H9 (cell line): ENCODE data around the gene TMEM132D. TPM values are rescaled to one million over a fixed set of nuclear protein-coding genes. Genes with fewer than 3 reads are reported as not detected.

Experiments
- DNase-seq: peaks from one replicate; pipeline ENCODE4 v3.0.0-alpha.2; 2017
- H2AFZ ChIP-seq: one replicate; pipeline ENCODE4 v1.6.1; 2013; ENCODE audit warnings: mild to moderate bottlenecking, low read length, control low read depth, moderate library complexity
- H2AK5ac ChIP-seq: 2 replicates; pipeline ENCODE4 v1.6.1; 2013; ENCODE audit warnings: low read length, control low read depth, mixed read lengths; ENCODE audit not compliant: insufficient read length
- H2BK120ac ChIP-seq: one replicate; pipeline ENCODE4 v1.6.1; 2013; ENCODE audit warnings: low read depth, mild to moderate bottlenecking, low read length, control low read depth, inconsistent platforms; ENCODE audit not compliant: poor library complexity, severe bottlenecking
- H2BK12ac ChIP-seq: 2 replicates; pipeline ENCODE4 v1.6.1; 2013; ENCODE audit warnings: low read length, control low read depth, mixed read lengths, low read depth; ENCODE audit not compliant: insufficient read length
- H2BK15ac ChIP-seq: 2 replicates; pipeline ENCODE4 v1.6.1; 2013; ENCODE audit warnings: low read depth, low read length, control low read depth
- H2BK20ac ChIP-seq: one replicate; pipeline ENCODE4 v1.6.1; 2013; ENCODE audit warnings: low read depth, mild to moderate bottlenecking, low read length, control low read depth, inconsistent platforms; ENCODE audit not compliant: poor library complexity, severe bottlenecking
- H2BK5ac ChIP-seq: 2 replicates; pipeline ENCODE4 v1.6.1; 2013; ENCODE audit warnings: low read length, control low read depth, mixed read lengths; ENCODE audit not compliant: insufficient read length
- H3K14ac ChIP-seq: 2 replicates; pipeline ENCODE4 v1.6.1; 2013; ENCODE audit warnings: low read length, control low read depth; ENCODE audit not compliant: insufficient read depth
- H3K18ac ChIP-seq: 2 replicates; pipeline ENCODE4 v1.6.1; 2013; ENCODE audit warnings: low read depth, mild to moderate bottlenecking, mixed read lengths, low read length, control low read depth; ENCODE audit not compliant: insufficient read length
- H3K23ac ChIP-seq: 2 replicates; pipeline ENCODE4 v1.6.1; 2013; ENCODE audit warnings: low read length, control low read depth, mixed read lengths, low read depth; ENCODE audit not compliant: insufficient read length
- H3K23me2 ChIP-seq: 2 replicates; pipeline ENCODE4 v1.6.1; 2013; ENCODE audit warnings: low read depth, mild to moderate bottlenecking, mixed read lengths, low read length, control low read depth; ENCODE audit not compliant: insufficient read length, poor library complexity, severe bottlenecking
- H3K27ac ChIP-seq: 2 replicates; pipeline ENCODE4 v1.5.1; 2013; ENCODE audit warnings: low read length, control low read depth, mixed read lengths, low read depth; ENCODE audit not compliant: insufficient read length
- H3K27me3 ChIP-seq: 2 replicates; pipeline ENCODE4 v1.6.1; 2013; ENCODE audit warnings: low read length, control low read depth, inconsistent platforms; ENCODE audit not compliant: insufficient read depth
- H3K4ac ChIP-seq: 2 replicates; pipeline ENCODE4 v1.6.1; 2013; ENCODE audit warnings: low read depth, mild to moderate bottlenecking, control low read depth, inconsistent platforms, low read length, moderate library complexity
- H3K4me1 ChIP-seq: 2 replicates; pipeline ENCODE4 v1.6.1; 2013; ENCODE audit warnings: low read length, control low read depth, inconsistent platforms; ENCODE audit not compliant: insufficient read depth
- H3K4me2 ChIP-seq: 2 replicates; pipeline ENCODE4 v1.6.1; 2013; ENCODE audit warnings: low read length, control low read depth, mixed read lengths; ENCODE audit not compliant: insufficient read length, insufficient read depth
- H3K56ac ChIP-seq: 2 replicates; pipeline ENCODE4 v1.6.1; 2013; ENCODE audit warnings: low read depth, mild to moderate bottlenecking, mixed read lengths, low read length, control low read depth; ENCODE audit not compliant: insufficient read length
- H3K79me1 ChIP-seq: 2 replicates; pipeline ENCODE4 v1.6.1; 2013; ENCODE audit warnings: low read depth, mild to moderate bottlenecking, moderate library complexity, low read length, control low read depth, inconsistent platforms; ENCODE audit not compliant: insufficient read depth, poor library complexity, severe bottlenecking
- H3K79me2 ChIP-seq: 2 replicates; pipeline ENCODE4 v1.6.1; 2013; ENCODE audit warnings: low read length, control low read depth, inconsistent platforms; ENCODE audit not compliant: insufficient read depth
- H3K9ac ChIP-seq: 2 replicates; pipeline ENCODE4 v1.6.1; 2013; ENCODE audit warnings: low read length, control low read depth, mixed read lengths; ENCODE audit not compliant: insufficient read length; ENCODE audit errors: extremely low read depth
- H3K9me3 ChIP-seq: one replicate; pipeline ENCODE4 v1.6.1; 2013; ENCODE audit warnings: low read depth, low read length, inconsistent platforms; ENCODE audit not compliant: control insufficient read depth
- H3T11ph ChIP-seq: one replicate; pipeline ENCODE4 v1.6.1; 2013; ENCODE audit warnings: mild to moderate bottlenecking, low read length, control low read depth, inconsistent platforms
- H4K20me1 ChIP-seq: one replicate; pipeline ENCODE4 v1.6.1; 2013; ENCODE audit not compliant: control insufficient read depth, insufficient read length, insufficient read depth
- H4K5ac ChIP-seq: 2 replicates; pipeline ENCODE4 v1.6.1; 2013; ENCODE audit warnings: low read depth, mild to moderate bottlenecking, mixed read lengths, low read length, control low read depth; ENCODE audit not compliant: insufficient read length
- H4K8ac ChIP-seq: replicated peaks from 2 replicates; pipeline ENCODE4 v1.6.1; 2013; ENCODE audit warnings: low read length, control low read depth, mixed read lengths, low read depth; ENCODE audit not compliant: insufficient read length
- H4K91ac ChIP-seq: 2 replicates; pipeline ENCODE4 v1.6.1; 2013; ENCODE audit warnings: low read depth, mild to moderate bottlenecking, moderate library complexity, mixed read lengths, low read length, control low read depth; ENCODE audit not compliant: insufficient read length
- H3K27ac Mint-ChIP-seq, 3 experiments: 2 replicates in 2 of 3; 3 replicates in 1 of 3; pipeline ENCODE4 v1.8.0; 2020 to 2021; ENCODE audit warnings: mixed read lengths in 3 of 3, mild to moderate bottlenecking in 1 of 3, moderate library complexity in 1 of 3
- H3K27me3 Mint-ChIP-seq: 2 replicates; pipeline ENCODE4 v1.8.0; 2021; ENCODE audit warnings: low read depth, mild to moderate bottlenecking, moderate library complexity, mixed read lengths
- H3K36me3 Mint-ChIP-seq, 3 experiments: 2 replicates in 2 of 3; 3 replicates in 1 of 3; pipeline ENCODE4 v1.8.0; 2020 to 2021; ENCODE audit warnings: low read depth in 3 of 3, mixed read lengths in 3 of 3; ENCODE audit not compliant: insufficient read depth in 1 of 3
- H3K4me1 Mint-ChIP-seq, 2 experiments: 2 replicates each; pipeline ENCODE4 v1.8.0; 2020; ENCODE audit warnings: mixed read lengths in 2 of 2
- H3K4me3 Mint-ChIP-seq, 2 experiments: 2 replicates in 1 of 2; 3 replicates in 1 of 2; pipeline ENCODE4 v1.8.0; 2020 to 2021; ENCODE audit warnings: mild to moderate bottlenecking in 2 of 2, mixed read lengths in 2 of 2, moderate library complexity in 1 of 2
- H3K9me3 Mint-ChIP-seq, 2 experiments: 2 replicates in 1 of 2; 3 replicates in 1 of 2; pipeline ENCODE4 v1.8.0; 2020; ENCODE audit warnings: mild to moderate bottlenecking in 2 of 2, mixed read lengths in 2 of 2, moderate library complexity in 1 of 2
- CTCF ChIP-seq: fragments of 200-600 bp; sonication (generic); conservative IDR thresholded peaks from 3 replicates; pipeline ENCODE4 v1.8.0; 2021; ENCODE audit warnings: antibody characterized with exemption, mild to moderate bottlenecking
- WGBS: extraction: QIAGEN DNeasy Blood & Tissue Kit; methylation state at CpG from one replicate; pipeline ENCODE4 v1.1.7; 2013; ENCODE audit warnings: missing lambda C conversion rate, low lambda C conversion rate, mixed read lengths; ENCODE audit not compliant: insufficient read length; ENCODE audit errors: extremely low coverage; 5-methylcytosine and 5-hydroxymethylcytosine counted together
- total RNA-seq: library from RNA; stranded (reverse); gene quantifications from 2 replicates; pipeline ENCODE4 v1.2.1, GENCODE V29; 2021

TMEM132D gene
- total RNA-seq, 1 experiment from 2014 or later = 6.1 TPM

GRCh38 chr12:129538137-129538536, 365.7 kb downstream of the TMEM132D start:
- no peak overlapping the region for H3K4me2 ChIP-seq
- H3K27me3 ChIP-seq = no peaks in the 10 kb centered on the region
- no peaks in the 10 kb centered on the region; a peak in 1 of 5 replicates for H3K9me3 Mint-ChIP-seq
- H2BK5ac ChIP-seq = no peak overlapping the region
- H3K4me1 Mint-ChIP-seq = peaks cover 10 to 12% of the 10 kb centered on the region in 2 experiments
- H3K27me3 Mint-ChIP-seq = no peaks in the 10 kb centered on the region
- no peak overlapping the region for H4K8ac ChIP-seq
- no peak overlapping the region for H4K5ac ChIP-seq
- no peak overlapping the region for H3K4ac ChIP-seq
- no peak overlapping the region for H2BK12ac ChIP-seq
- H3K4me3 Mint-ChIP-seq = no peak overlapping the region
- H3K9me3 ChIP-seq = no peaks in the 10 kb centered on the region
- H3K56ac ChIP-seq = no peak overlapping the region
- no peak overlapping the region for H3T11ph ChIP-seq
- no peak overlapping the region for H2BK15ac ChIP-seq
- H3K23ac ChIP-seq = no peak overlapping the region
- no peak overlapping the region for H2BK120ac ChIP-seq
- TF ChIP-seq CTCF = no peak
- H2AFZ ChIP-seq = no peak overlapping the region
- H3K36me3 Mint-ChIP-seq = no peaks in the 10 kb centered on the region; a peak in 1 of 7 replicates
- no peak overlapping the region for H2BK20ac ChIP-seq
- no peak overlapping the region for H3K14ac ChIP-seq
- no peaks in the 10 kb centered on the region for H3K23me2 ChIP-seq
- WGBS = no CpG with 5 or more reads among the region's 3 CpGs
- no peak overlapping the region for H2AK5ac ChIP-seq
- no peak overlapping the region for H3K27ac ChIP-seq
- no peaks in the 10 kb centered on the region for H4K20me1 ChIP-seq
- H3K27ac Mint-ChIP-seq = no peak overlapping the region
- H3K4me1 ChIP-seq = no peaks in the 10 kb centered on the region
- no peak overlapping the region for H3K9ac ChIP-seq
- no peak overlapping the region for H3K18ac ChIP-seq
- H4K91ac ChIP-seq = no peak overlapping the region
- DNase-seq = no peak
- no peaks in the 10 kb centered on the region for H3K79me1 ChIP-seq
- H3K79me2 ChIP-seq = no peaks in the 10 kb centered on the region
